ENCODE measurements around the gene PCMT1. TPM values are rescaled to one million over a fixed set of nuclear protein-coding genes. Genes with fewer than 3 reads are reported as not detected.

Gene PCMT1
- total and polyA plus RNA-seq, 2 donors (not counting 1 experiment from before 2014, with no cell fraction given) = 30.3 to 46.4 TPM

GRCh38 chr6:149855741-149856140 is 106.2 kb downstream of the PCMT1 start:
- no peaks in the 10 kb centered on the region for H4K20me1 ChIP-seq (ENCODE audit: control insufficient read depth, insufficient read depth, low read length, poor library complexity, severe bottlenecking)
- ChIA-PET POLR2A (no interaction called here), CTCF (no interaction called here)
- H3K4me2 ChIP-seq (replicated peaks; ENCODE audit: low read depth, low read length, poor library complexity, severe bottlenecking) = no peak overlapping the region
- no peaks in the 10 kb centered on the region for H3K79me2 ChIP-seq (ENCODE audit: control insufficient read depth, insufficient read depth, low read length)
- no peak overlapping the region for H3K27ac Mint-ChIP-seq
- H3K4me1 ChIP-seq (ENCODE audit: control insufficient read depth in 2 of 2, insufficient read depth in 2 of 2, low read length in 2 of 2) = peaks cover 18 to 24% of the 10 kb centered on the region in 2 donors
- no peak overlapping the region for H3K4me3 ChIP-seq (ENCODE audit: control extremely low read depth in 1 of 5, extremely low read depth in 1 of 5, insufficient read depth in 1 of 5, low read depth in 2 of 5, low read length in 4 of 5)
- intact Hi-C loops (cut with micrococcal nuclease) = no loop called here
- no peaks in the 10 kb centered on the region for H3K36me3 ChIP-seq (replicated peaks in 1 of 2; ENCODE audit: control extremely low read depth in 1 of 2, control insufficient read depth in 1 of 2, extremely low read depth in 1 of 2, insufficient read depth in 2 of 2, low read length in 1 of 2)
- peaks cover 0 to 16% (median 6%) of the 10 kb centered on the region in 4 experiments for H3K27me3 ChIP-seq (replicated peaks in 1 of 4; ENCODE audit: control extremely low read depth in 1 of 4, control insufficient read depth in 3 of 4, insufficient read depth in 4 of 4, low read length in 3 of 4)
- TF ChIP-seq CTCF (IDR thresholded peaks at IDR 0.05) (no peak), EZH2 (IDR thresholded peaks at IDR 0.05; ENCODE audit: borderline replicate concordance, insufficient read depth, low read depth, low read length, poor library complexity, severe bottlenecking) (no peak)
- peaks cover 0 to 2% (median 0%) of the 10 kb centered on the region in 3 donors for H3K9me3 ChIP-seq (ENCODE audit: control extremely low read depth in 1 of 3, control insufficient read depth in 2 of 3, insufficient read depth in 1 of 3, low read length in 2 of 3)
- no peak for ATAC-seq (ENCODE audit: low read depth)
- peaks cover 27% of the 10 kb centered on the region for H3K4me1 Mint-ChIP-seq
- H3K4me3 Mint-ChIP-seq = no peak overlapping the region
- peaks cover 8% of the 10 kb centered on the region for H3K27me3 Mint-ChIP-seq
- DNase-seq = no peak
- H3K27ac ChIP-seq (ENCODE audit: low read length in 2 of 2) = no peak overlapping the region
- WGBS (ENCODE audit: insufficient coverage) = no CpG with 5 or more reads among the region's 2 CpGs
- H3K9ac ChIP-seq (ENCODE audit: low read length) = no peak overlapping the region
- H2AFZ ChIP-seq (ENCODE audit: insufficient read depth, low read depth, low read length, poor library complexity, severe bottlenecking) = no peak overlapping the region
- no peaks in the 10 kb centered on the region for H3K9me3 Mint-ChIP-seq (ENCODE audit: insufficient read depth)

- Mint-ChIP-seq H3K4me3 (no peak overlapping the region), H3K27me3 (peaks cover 15% of the 10 kb centered on the region), H3K4me1 (peaks cover 22% of the 10 kb centered on the region), H3K9me3 (ENCODE audit: insufficient read depth) (no peaks in the 10 kb centered on the region), H3K27ac (no peak overlapping the region)
- Histone ChIP-seq H3K27me3 (replicated peaks in 1 of 4; ENCODE audit: control extremely low read depth in 1 of 4, control insufficient read depth in 3 of 4, insufficient read depth in 4 of 4, low read length in 3 of 4) (peaks cover 0 to 19% (median 8%) of the 10 kb centered on the region in 4 experiments), H3K4me2 (replicated peaks; ENCODE audit: low read depth, low read length, poor library complexity, severe bottlenecking) (no peak overlapping the region), H3K4me1 (ENCODE audit: control insufficient read depth in 2 of 2, insufficient read depth in 2 of 2, low read length in 2 of 2) (peaks cover 16 to 19% of the 10 kb centered on the region in 2 donors), H4K20me1 (ENCODE audit: control insufficient read depth, insufficient read depth, low read length, poor library complexity, severe bottlenecking) (no peaks in the 10 kb centered on the region), H3K79me2 (ENCODE audit: control insufficient read depth, insufficient read depth, low read length) (no peaks in the 10 kb centered on the region), H2AFZ (ENCODE audit: insufficient read depth, low read depth, low read length, poor library complexity, severe bottlenecking) (no peak overlapping the region), H3K36me3 (replicated peaks in 1 of 2; ENCODE audit: control extremely low read depth in 1 of 2, control insufficient read depth in 1 of 2, extremely low read depth in 1 of 2, insufficient read depth in 2 of 2, low read length in 1 of 2) (no peaks in the 10 kb centered on the region), H3K27ac (ENCODE audit: low read length in 2 of 2) (no peak overlapping the region), H3K4me3 (ENCODE audit: control extremely low read depth in 1 of 5, extremely low read depth in 1 of 5, insufficient read depth in 1 of 5, low read depth in 2 of 5, low read length in 4 of 5) (no peak overlapping the region), H3K9me3 (ENCODE audit: control extremely low read depth in 1 of 3, control insufficient read depth in 2 of 3, insufficient read depth in 1 of 3, low read length in 2 of 3) (peaks cover 0 to 2% (median 0%) of the 10 kb centered on the region in 3 donors), H3K9ac (ENCODE audit: low read length) (no peak overlapping the region)
- TF ChIP-seq EZH2 (IDR thresholded peaks at IDR 0.05; ENCODE audit: borderline replicate concordance, insufficient read depth, low read depth, low read length, poor library complexity, severe bottlenecking) = no peak
- TF ChIP-seq CTCF (IDR thresholded peaks at IDR 0.05) = no peak
- CTCF ChIA-PET = interaction anchor here (1.1 kb wide), 1 partner anchor 11 kb away, joined by 5 read pairs; no protein-coding TSS in a partner anchor
- ATAC-seq (ENCODE audit: low read depth) (no peak), DNase-seq (no peak)
- intact Hi-C loops (cut with micrococcal nuclease) = no loop called here
- POLR2A ChIA-PET = no interaction called here
- 92% methylated on average over 3 of the region's 10 CpGs for WGBS (ENCODE audit: insufficient coverage)
Observed at GRCh38 chr6:149856256-149856994, 106.9 kb downstream of the PCMT1 start.
